WTC11 (cell line): Measurements from ENCODE around the gene DNAJC6.

ENCODE experiments used
- ESRRA ChIP-seq: sonication (generic); formaldehyde crosslinking; IDR thresholded peaks from 2 replicates; pipeline ENCODE4 v1.8.1; 2022; ENCODE audit warnings: mild to moderate bottlenecking, missing genetic modification reagents, borderline replicate concordance
- ZNF121 ChIP-seq: sonication (generic); formaldehyde crosslinking; IDR thresholded peaks from 2 replicates; pipeline ENCODE4 v1.8.0; 2023; ENCODE audit warnings: missing genetic modification reagents
- TF ChIP-seq, protein P1 (sequence below): fragments of 200-600 bp; IDR thresholded peaks from 2 replicates; pipeline ENCODE4 v1.8.0; 2022; ENCODE audit warnings: antibody characterized with exemption
- TF ChIP-seq, protein P2 (sequence below): sonication (generic); formaldehyde crosslinking; IDR thresholded peaks from 2 replicates; pipeline ENCODE4 v1.8.0; 2023; ENCODE audit warnings: mild to moderate bottlenecking, missing genetic modification reagents

DNA sequence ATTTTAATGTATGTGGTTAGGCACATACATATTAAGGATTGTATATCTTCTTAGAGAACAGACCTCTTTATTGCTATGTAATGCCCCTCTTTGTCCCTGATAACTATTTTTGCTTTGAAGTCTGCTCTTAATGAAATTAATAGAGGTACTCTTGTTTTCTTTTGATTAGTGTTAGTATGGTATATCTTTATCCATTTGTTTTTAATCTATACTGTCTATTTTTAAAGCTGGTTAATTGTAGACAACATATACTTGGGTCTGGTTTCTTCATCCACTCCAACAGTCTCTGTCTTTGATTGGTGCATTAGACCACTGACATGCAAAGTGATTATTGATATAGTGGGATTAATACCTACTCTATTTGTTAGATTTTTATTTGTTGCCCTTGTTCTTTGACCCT, 147.1 kb downstream of the DNAJC6 start:
- TF ChIP-seq ZNF121 (CRISPR knock-in tag) (no peak), ESRRA (no peak)
- TF ChIP-seq, protein P1, sequence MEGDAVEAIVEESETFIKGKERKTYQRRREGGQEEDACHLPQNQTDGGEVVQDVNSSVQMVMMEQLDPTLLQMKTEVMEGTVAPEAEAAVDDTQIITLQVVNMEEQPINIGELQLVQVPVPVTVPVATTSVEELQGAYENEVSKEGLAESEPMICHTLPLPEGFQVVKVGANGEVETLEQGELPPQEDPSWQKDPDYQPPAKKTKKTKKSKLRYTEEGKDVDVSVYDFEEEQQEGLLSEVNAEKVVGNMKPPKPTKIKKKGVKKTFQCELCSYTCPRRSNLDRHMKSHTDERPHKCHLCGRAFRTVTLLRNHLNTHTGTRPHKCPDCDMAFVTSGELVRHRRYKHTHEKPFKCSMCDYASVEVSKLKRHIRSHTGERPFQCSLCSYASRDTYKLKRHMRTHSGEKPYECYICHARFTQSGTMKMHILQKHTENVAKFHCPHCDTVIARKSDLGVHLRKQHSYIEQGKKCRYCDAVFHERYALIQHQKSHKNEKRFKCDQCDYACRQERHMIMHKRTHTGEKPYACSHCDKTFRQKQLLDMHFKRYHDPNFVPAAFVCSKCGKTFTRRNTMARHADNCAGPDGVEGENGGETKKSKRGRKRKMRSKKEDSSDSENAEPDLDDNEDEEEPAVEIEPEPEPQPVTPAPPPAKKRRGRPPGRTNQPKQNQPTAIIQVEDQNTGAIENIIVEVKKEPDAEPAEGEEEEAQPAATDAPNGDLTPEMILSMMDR = no peak
- TF ChIP-seq, protein P2, sequence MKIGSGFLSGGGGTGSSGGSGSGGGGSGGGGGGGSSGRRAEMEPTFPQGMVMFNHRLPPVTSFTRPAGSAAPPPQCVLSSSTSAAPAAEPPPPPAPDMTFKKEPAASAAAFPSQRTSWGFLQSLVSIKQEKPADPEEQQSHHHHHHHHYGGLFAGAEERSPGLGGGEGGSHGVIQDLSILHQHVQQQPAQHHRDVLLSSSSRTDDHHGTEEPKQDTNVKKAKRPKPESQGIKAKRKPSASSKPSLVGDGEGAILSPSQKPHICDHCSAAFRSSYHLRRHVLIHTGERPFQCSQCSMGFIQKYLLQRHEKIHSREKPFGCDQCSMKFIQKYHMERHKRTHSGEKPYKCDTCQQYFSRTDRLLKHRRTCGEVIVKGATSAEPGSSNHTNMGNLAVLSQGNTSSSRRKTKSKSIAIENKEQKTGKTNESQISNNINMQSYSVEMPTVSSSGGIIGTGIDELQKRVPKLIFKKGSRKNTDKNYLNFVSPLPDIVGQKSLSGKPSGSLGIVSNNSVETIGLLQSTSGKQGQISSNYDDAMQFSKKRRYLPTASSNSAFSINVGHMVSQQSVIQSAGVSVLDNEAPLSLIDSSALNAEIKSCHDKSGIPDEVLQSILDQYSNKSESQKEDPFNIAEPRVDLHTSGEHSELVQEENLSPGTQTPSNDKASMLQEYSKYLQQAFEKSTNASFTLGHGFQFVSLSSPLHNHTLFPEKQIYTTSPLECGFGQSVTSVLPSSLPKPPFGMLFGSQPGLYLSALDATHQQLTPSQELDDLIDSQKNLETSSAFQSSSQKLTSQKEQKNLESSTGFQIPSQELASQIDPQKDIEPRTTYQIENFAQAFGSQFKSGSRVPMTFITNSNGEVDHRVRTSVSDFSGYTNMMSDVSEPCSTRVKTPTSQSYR (CRISPR knock-in tag) = no peak
